ENCODE measurements around the gene ROBO1. TPM values are rescaled to one million over a fixed set of nuclear protein-coding genes. Genes with fewer than 3 reads are reported as not detected.
"Not testable (repeated sequence)": the region's sequence is repeated elsewhere in the genome, so short reads cannot be mapped to it uniquely, and the experiment has no call there.

ROBO1 gene
- total RNA-seq, 2 experiments from 2014 or later: 0.12 to 0.20 TPM

GRCh38 chr3:79299949-79300635, 467.7 kb downstream of the ROBO1 start:
- peaks cover 11% of the 10 kb centered on the region for H3K9me3 Mint-ChIP-seq
- H3K4me3 Mint-ChIP-seq; DNase-seq; intact Hi-C loops (cut with micrococcal nuclease); H3K27ac Mint-ChIP-seq; H3K27me3 Mint-ChIP-seq (ENCODE audit: low read depth); H3K36me3 Mint-ChIP-seq (ENCODE audit: low read depth); H3K4me1 Mint-ChIP-seq (ENCODE audit: low read depth): not testable (repeated sequence)
- CTCF ChIA-PET: interaction anchor here (0.7 kb wide), 1 partner anchor 20 kb away, joined by 3 read pairs; no protein-coding TSS in a partner anchor

- no peaks in the 10 kb centered on the region for H3K36me3 Mint-ChIP-seq (ENCODE audit: low read depth)
- intact Hi-C loops (cut with micrococcal nuclease): no loop called here
- H3K9me3 Mint-ChIP-seq: peaks cover 20% of the 10 kb centered on the region
- H3K27me3 Mint-ChIP-seq (ENCODE audit: low read depth): no peaks in the 10 kb centered on the region
- no peak for DNase-seq
- H3K27ac Mint-ChIP-seq: no peak overlapping the region
- no peak overlapping the region for H3K4me3 Mint-ChIP-seq
- CTCF ChIA-PET: no interaction called here
- no peaks in the 10 kb centered on the region for H3K4me1 Mint-ChIP-seq (ENCODE audit: low read depth)
These were observed 470.4 kb downstream of the ROBO1 start for GRCh38 chr3:79297245-79297960.

GRCh38 chr3:79286882-79287281, 480.9 kb downstream of the ROBO1 start:
- no peak overlapping the region for H3K27ac Mint-ChIP-seq
- peaks cover 20% of the 10 kb centered on the region for H3K9me3 Mint-ChIP-seq
- no peaks in the 10 kb centered on the region for H3K36me3 Mint-ChIP-seq (ENCODE audit: low read depth)
- H3K27me3 Mint-ChIP-seq (ENCODE audit: low read depth): no peaks in the 10 kb centered on the region
- CTCF ChIA-PET: no interaction called here
- no peaks in the 10 kb centered on the region for H3K4me1 Mint-ChIP-seq (ENCODE audit: low read depth)
- DNase-seq: no peak
- intact Hi-C loops (cut with micrococcal nuclease): no loop called here
- H3K4me3 Mint-ChIP-seq: no peak overlapping the region

- peaks cover 14% of the 10 kb centered on the region for H3K9me3 Mint-ChIP-seq
- H3K4me1 Mint-ChIP-seq (ENCODE audit: low read depth): no peaks in the 10 kb centered on the region
- no peaks in the 10 kb centered on the region for H3K27me3 Mint-ChIP-seq (ENCODE audit: low read depth)
- no peak for DNase-seq
- no peaks in the 10 kb centered on the region for H3K36me3 Mint-ChIP-seq (ENCODE audit: low read depth)
- no peak overlapping the region for H3K27ac Mint-ChIP-seq
- intact Hi-C loops (cut with micrococcal nuclease): no loop called here
- no peak overlapping the region for H3K4me3 Mint-ChIP-seq
- CTCF ChIA-PET: no interaction called here
These were observed 481.9 kb downstream of the ROBO1 start for GRCh38 chr3:79285871-79286270.

GRCh38 chr3:79285380-79285779, 482.4 kb downstream of the ROBO1 start:
- intact Hi-C loops (cut with micrococcal nuclease): no loop called here
- DNase-seq: no peak
- H3K4me3 Mint-ChIP-seq: no peak overlapping the region
- no peaks in the 10 kb centered on the region for H3K27me3 Mint-ChIP-seq (ENCODE audit: low read depth)
- no peaks in the 10 kb centered on the region for H3K36me3 Mint-ChIP-seq (ENCODE audit: low read depth)
- no peaks in the 10 kb centered on the region for H3K4me1 Mint-ChIP-seq (ENCODE audit: low read depth)
- CTCF ChIA-PET: no interaction called here
- peaks cover 9% of the 10 kb centered on the region for H3K9me3 Mint-ChIP-seq
- no peak overlapping the region for H3K27ac Mint-ChIP-seq

- no peak for DNase-seq
- CTCF ChIA-PET: no interaction called here
- Mint-ChIP-seq H3K27ac (no peak overlapping the region), H3K27me3 (ENCODE audit: low read depth) (no peaks in the 10 kb centered on the region), H3K9me3 (peaks cover 8% of the 10 kb centered on the region), H3K4me1 (ENCODE audit: low read depth) (no peaks in the 10 kb centered on the region), H3K36me3 (ENCODE audit: low read depth) (no peaks in the 10 kb centered on the region), H3K4me3 (no peak overlapping the region)
- intact Hi-C loops (cut with micrococcal nuclease): no loop called here
These were observed 483.0 kb downstream of the ROBO1 start for GRCh38 chr3:79284781-79285180.

- DNase-seq: no peak
- no peaks in the 10 kb centered on the region for H3K27me3 Mint-ChIP-seq (ENCODE audit: low read depth)
- peaks cover 12% of the 10 kb centered on the region for H3K9me3 Mint-ChIP-seq
- no peak overlapping the region for H3K27ac Mint-ChIP-seq
- no peak overlapping the region for H3K4me3 Mint-ChIP-seq
- CTCF ChIA-PET: no interaction called here
- no peaks in the 10 kb centered on the region for H3K36me3 Mint-ChIP-seq (ENCODE audit: low read depth)
- no peaks in the 10 kb centered on the region for H3K4me1 Mint-ChIP-seq (ENCODE audit: low read depth)
- intact Hi-C loops (cut with micrococcal nuclease): no loop called here
These were observed 489.1 kb downstream of the ROBO1 start for GRCh38 chr3:79278681-79279080.

- peaks cover 3% of the 10 kb centered on the region for H3K9me3 Mint-ChIP-seq
- H3K27ac Mint-ChIP-seq: no peak overlapping the region
- intact Hi-C loops (cut with micrococcal nuclease): no loop called here
- H3K4me3 Mint-ChIP-seq: no peak overlapping the region
- no peak for DNase-seq
- H3K27me3 Mint-ChIP-seq (ENCODE audit: low read depth): no peaks in the 10 kb centered on the region
- H3K4me1 Mint-ChIP-seq (ENCODE audit: low read depth): no peaks in the 10 kb centered on the region
- CTCF ChIA-PET: no interaction called here
- no peaks in the 10 kb centered on the region for H3K36me3 Mint-ChIP-seq (ENCODE audit: low read depth)
These were observed 499.4 kb downstream of the ROBO1 start for GRCh38 chr3:79268422-79268821.

GRCh38 chr3:79264892-79265291, 502.9 kb downstream of the ROBO1 start:
- no peak overlapping the region for H3K27ac Mint-ChIP-seq
- peaks cover 7% of the 10 kb centered on the region for H3K9me3 Mint-ChIP-seq
- no peaks in the 10 kb centered on the region for H3K36me3 Mint-ChIP-seq (ENCODE audit: low read depth)
- DNase-seq: no peak
- no peaks in the 10 kb centered on the region for H3K4me1 Mint-ChIP-seq (ENCODE audit: low read depth)
- H3K27me3 Mint-ChIP-seq (ENCODE audit: low read depth): no peaks in the 10 kb centered on the region
- intact Hi-C loops (cut with micrococcal nuclease): no loop called here
- CTCF ChIA-PET: no interaction called here
- no peak overlapping the region for H3K4me3 Mint-ChIP-seq

- DNase-seq: no peak
- no peak overlapping the region for H3K27ac Mint-ChIP-seq
These were observed 504.4 kb downstream of the ROBO1 start for GRCh38 chr3:79263423-79263822.

GRCh38 chr3:79258479-79258878, 509.3 kb downstream of the ROBO1 start:
- CTCF ChIA-PET: no interaction called here
- Mint-ChIP-seq H3K9me3 (peaks cover 7% of the 10 kb centered on the region), H3K27me3 (ENCODE audit: low read depth) (no peaks in the 10 kb centered on the region), H3K4me1 (ENCODE audit: low read depth) (no peaks in the 10 kb centered on the region), H3K4me3 (no peak overlapping the region), H3K27ac (no peak overlapping the region), H3K36me3 (ENCODE audit: low read depth) (no peaks in the 10 kb centered on the region)
- no peak for DNase-seq
- intact Hi-C loops (cut with micrococcal nuclease): no loop called here

More at GRCh38 chr3:79263423-79263822, 504.4 kb downstream of the ROBO1 start:
- intact Hi-C loops (cut with micrococcal nuclease): no loop called here
- H3K4me1 Mint-ChIP-seq (ENCODE audit: low read depth): no peaks in the 10 kb centered on the region
- CTCF ChIA-PET: no interaction called here
- H3K4me3 Mint-ChIP-seq: no peak overlapping the region
- no peaks in the 10 kb centered on the region for H3K27me3 Mint-ChIP-seq (ENCODE audit: low read depth)
- no peaks in the 10 kb centered on the region for H3K36me3 Mint-ChIP-seq (ENCODE audit: low read depth)
- H3K9me3 Mint-ChIP-seq: peaks cover 7% of the 10 kb centered on the region

- intact Hi-C loops (cut with micrococcal nuclease): no loop called here
These were observed 510.0 kb downstream of the ROBO1 start for GRCh38 chr3:79257791-79258190.

GRCh38 chr3:79255702-79256101, 512.1 kb downstream of the ROBO1 start:
- Mint-ChIP-seq H3K9me3 (peaks cover 3% of the 10 kb centered on the region), H3K4me1 (ENCODE audit: low read depth) (no peaks in the 10 kb centered on the region), H3K36me3 (ENCODE audit: low read depth) (no peaks in the 10 kb centered on the region), H3K27me3 (ENCODE audit: low read depth) (no peaks in the 10 kb centered on the region), H3K27ac (no peak overlapping the region), H3K4me3 (no peak overlapping the region)
- intact Hi-C loops (cut with micrococcal nuclease): no loop called here
- DNase-seq: no peak
- CTCF ChIA-PET: no interaction called here

More at GRCh38 chr3:79257791-79258190, 510.0 kb downstream of the ROBO1 start:
- Mint-ChIP-seq H3K4me3 (no peak overlapping the region), H3K27me3 (ENCODE audit: low read depth) (no peaks in the 10 kb centered on the region), H3K27ac (no peak overlapping the region), H3K36me3 (ENCODE audit: low read depth) (no peaks in the 10 kb centered on the region), H3K4me1 (ENCODE audit: low read depth) (no peaks in the 10 kb centered on the region), H3K9me3 (peaks cover 3% of the 10 kb centered on the region)
- DNase-seq: no peak
- CTCF ChIA-PET: no interaction called here

All from activated naive CD4-positive, alpha-beta T cell treated with anti-CD3 and anti-CD28 coated beads for 36 hours (primary cell).